Left lung (tissue), 10 donors: ENCODE measurements around the gene RAB31. TPM values are rescaled to one million over a fixed set of nuclear protein-coding genes. Genes with fewer than 3 reads are reported as not detected.

Experiments
- ATAC-seq: fragments of 200-7000 bp; cut with Tn5 transposase; one replicate; pipeline ENCODE4 v1.9.1; 2020; ENCODE audit warnings: moderate library complexity
- DNase-seq, 4 donors: peaks; one replicate each; pipeline ENCODE4 v3.0.0-alpha.2; 2013 to 2020
- H3K27ac ChIP-seq, 2 donors: fragments of 200-600 bp; sonication (generic) in 1 of 2; one replicate each; pipeline versions ENCODE4 v1.5.0 to v1.8.0; 2020 to 2021
- H3K27me3 ChIP-seq, 2 donors: fragments of 200-600 bp; sonication (generic) in 1 of 2; one replicate each; pipeline versions ENCODE4 v1.5.0 to v1.8.0; 2020 to 2021
- H3K36me3 ChIP-seq, 2 donors: fragments of 200-600 bp; sonication (generic) in 1 of 2; one replicate each; pipeline versions ENCODE4 v1.5.0 to v1.8.0; 2020 to 2021
- H3K4me1 ChIP-seq, 2 donors: fragments of 200-600 bp; one replicate each; pipeline ENCODE4 v1.8.0; 2021
- H3K4me3 ChIP-seq, 2 donors: fragments of 200-600 bp; sonication (generic) in 1 of 2; one replicate each; pipeline versions ENCODE4 v1.5.0 to v1.8.0; 2020 to 2021; ENCODE audit warnings: mild to moderate bottlenecking in 1 of 2
- H3K9me3 ChIP-seq, 2 donors: fragments of 200-600 bp; sonication (generic) in 1 of 2; one replicate each; pipeline versions ENCODE4 v1.5.0 to v1.8.0; 2020 to 2021
- CTCF ChIP-seq, 2 donors: fragments of 200-600 bp; sonication (generic) in 1 of 2; IDR thresholded peaks; one replicate each; pipeline versions ENCODE4 v1.5.0 to v1.8.0; 2021; ENCODE audit warnings: antibody characterized with exemption in 2 of 2
- intact Hi-C, 2 donors: fragments of 100-400 bp; cut with DNase I; formaldehyde crosslinking; loops; one replicate each; pipeline versions ENCODE4 v1.11.2 to v1.14.2; 2022
- polyA plus RNA-seq, 6 donors: library from polyadenylated mRNA; unstranded; fragments of 120-200 nt; gene quantifications; one replicate each; pipeline ENCODE4 v1.2.1, GENCODE V29; 2013; ENCODE audit not compliant: insufficient read length in 6 of 6
- total RNA-seq, 2 donors: library from RNA; stranded (reverse); fragmentation: NEBNext Ultra II Directional; extraction: Animal tissue kit (Norgen Biotek cat#: 25700); gene quantifications; one replicate each; pipeline ENCODE4 v1.2.1, GENCODE V29; 2021
- donor health status: DM: no; HTN: yes; CAD: no.
- donor health status: DM: no; HTN: no; CAD: no.

RAB31 gene
- total and polyA plus RNA-seq, 8 donors = 30.3 to 135 (median 37.3) TPM

DNA sequence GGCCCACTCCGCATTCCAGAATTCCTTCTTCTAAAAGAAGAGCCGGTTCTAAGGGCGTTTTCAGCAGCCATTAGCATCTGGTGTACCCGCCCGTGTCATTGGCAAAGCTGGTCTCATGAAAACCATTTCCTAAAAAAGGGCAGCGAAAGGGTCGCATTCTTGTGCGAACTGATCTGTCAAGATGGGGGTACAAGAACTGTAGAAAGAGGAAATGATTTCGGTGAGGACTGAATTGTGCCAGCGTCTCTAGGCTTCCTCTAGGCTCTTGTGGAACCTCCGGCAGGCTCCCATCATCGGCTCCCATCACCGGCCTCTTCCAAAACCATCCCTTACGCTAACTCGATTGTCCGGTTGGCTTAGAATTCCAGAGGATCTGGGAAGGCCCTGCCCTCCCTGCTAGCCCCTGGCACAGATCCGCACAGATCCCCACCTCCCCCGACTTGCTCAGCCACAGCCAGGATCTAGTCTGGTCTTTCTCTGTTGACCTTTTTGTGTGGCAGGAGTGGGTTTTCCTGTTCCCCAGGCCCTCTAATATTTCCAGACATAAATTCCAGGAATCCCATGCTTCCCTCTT lies 1.3 kb downstream of the RAB31 start:
- ATAC-seq = no peak
- no peak for TF ChIP-seq CTCF (IDR thresholded peaks at IDR 0.05)
- Histone ChIP-seq H3K27me3 (no peaks in the 10 kb centered on the region), H3K9me3 (no peaks in the 10 kb centered on the region), H3K4me1 (peaks cover 18 to 84% of the 10 kb centered on the region in 2 donors), H3K27ac (peak overlapping the region; percentile 90 to 95), H3K4me3 (peak overlapping the region; percentile 61 to 77), H3K36me3 (no peaks in the 10 kb centered on the region)
- intact Hi-C loops = no loop called here
- no peak for DNase-seq

- intact Hi-C loops = no loop called here
These were observed 1.9 kb downstream of the RAB31 start for GRCh38 chr18:9710037-9710436.

GRCh38 chr18:9711361-9712129 lies 3.4 kb downstream of the RAB31 start:
- no peaks in the 10 kb centered on the region for H3K27me3 ChIP-seq
- ATAC-seq (peak; percentile 1), DNase-seq (no peak)
- no peaks in the 10 kb centered on the region for H3K36me3 ChIP-seq
- H3K27ac ChIP-seq = peak overlapping the region; percentile 7 to 90
- H3K4me3 ChIP-seq = peak overlapping the region in 1 of 2 donors; percentile 61
- intact Hi-C loops = no loop called here
- no peaks in the 10 kb centered on the region for H3K9me3 ChIP-seq
- H3K4me1 ChIP-seq = peaks cover 18 to 89% of the 10 kb centered on the region in 2 donors
- no peak for TF ChIP-seq CTCF (IDR thresholded peaks at IDR 0.05)

More at GRCh38 chr18:9710037-9710436, 1.9 kb downstream of the RAB31 start:
- no peaks in the 10 kb centered on the region for H3K36me3 ChIP-seq
- H3K27ac ChIP-seq = peak overlapping the region; percentile 90 to 95
- peaks cover 18 to 88% of the 10 kb centered on the region in 2 donors for H3K4me1 ChIP-seq
- H3K9me3 ChIP-seq = no peaks in the 10 kb centered on the region
- no peak for ATAC-seq
- H3K27me3 ChIP-seq = no peaks in the 10 kb centered on the region
- H3K4me3 ChIP-seq = peak overlapping the region; percentile 61 to 77
- TF ChIP-seq CTCF (IDR thresholded peaks at IDR 0.05) = no peak
- DNase-seq = no peak

DNA sequence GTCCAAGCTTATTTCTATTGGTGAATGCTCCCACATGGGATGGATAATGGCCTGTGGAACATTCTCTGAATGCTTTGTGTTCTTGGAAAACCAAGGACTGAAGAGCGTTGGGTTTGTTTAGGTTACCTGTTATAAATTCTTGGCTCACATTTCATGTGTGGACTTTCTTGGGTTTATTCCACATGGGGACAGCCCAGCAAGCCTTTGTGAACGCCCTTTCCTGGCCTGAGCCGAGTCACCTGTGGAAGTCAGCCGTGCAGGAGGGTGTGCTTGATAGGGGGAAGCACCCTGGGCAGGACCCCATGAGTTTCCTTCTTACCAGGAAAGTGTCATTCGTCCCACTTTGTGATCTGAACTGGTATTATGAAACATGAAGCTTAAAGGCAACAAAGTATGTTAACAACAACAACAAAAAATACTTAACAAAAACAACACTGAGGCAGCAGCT lies 4.1 kb downstream of the RAB31 start:
- ATAC-seq (peak; percentile 34), DNase-seq (no peak)
- Histone ChIP-seq H3K36me3 (peaks cover 0 to 4% of the 10 kb centered on the region in 2 donors), H3K27ac (peak overlapping the region; percentile 7 to 90), H3K4me1 (peaks cover 18 to 89% of the 10 kb centered on the region in 2 donors), H3K9me3 (no peaks in the 10 kb centered on the region), H3K27me3 (no peaks in the 10 kb centered on the region), H3K4me3 (peak overlapping the region in 1 of 2 donors; percentile 61)
- TF ChIP-seq CTCF (IDR thresholded peaks at IDR 0.05) = no peak
- intact Hi-C loops = no loop called here

DNA sequence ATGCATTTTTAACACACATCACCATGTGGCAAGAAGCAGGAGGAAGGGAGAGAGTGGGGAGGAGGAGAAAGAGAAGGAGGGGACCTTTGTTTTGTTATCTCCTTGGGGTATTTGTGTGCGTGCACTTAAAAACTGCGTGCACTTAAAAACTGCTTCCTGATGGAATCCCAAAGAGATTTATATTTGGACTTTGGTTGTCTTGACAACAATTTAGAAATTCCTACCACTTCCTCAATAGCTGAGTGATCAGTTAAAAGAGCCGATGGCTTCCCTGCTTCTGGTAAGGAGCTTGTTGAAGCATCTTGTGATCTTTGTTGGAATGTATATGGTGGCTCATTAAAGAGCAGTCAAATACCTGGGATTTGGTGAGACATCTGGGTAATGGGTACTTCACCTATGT lies 4.5 kb downstream of the RAB31 start:
- H3K4me3 ChIP-seq = no peak overlapping the region
- TF ChIP-seq CTCF (IDR thresholded peaks at IDR 0.05) = no peak
- no peak for ATAC-seq
- H3K27ac ChIP-seq = peak overlapping the region in 1 of 2 donors; percentile 90
- no peaks in the 10 kb centered on the region for H3K27me3 ChIP-seq
- no peak for DNase-seq
- peaks cover 0 to 9% of the 10 kb centered on the region in 2 donors for H3K36me3 ChIP-seq
- intact Hi-C loops = no loop called here
- no peaks in the 10 kb centered on the region for H3K9me3 ChIP-seq
- H3K4me1 ChIP-seq = peaks cover 18 to 90% of the 10 kb centered on the region in 2 donors
